K562 (cell line): ENCODE data around the gene DENND6B. TPM values are rescaled to one million over a fixed set of nuclear protein-coding genes. Genes with fewer than 3 reads are reported as not detected.
A peak's percentile ranks its signal among the peaks of the same experiment; 100 is the strongest.

ENCODE experiments used
- CCNT2 ChIP-seq: IDR thresholded peaks from 2 replicates; pipeline ENCODE4 v1.6.1; 2011; ENCODE audit warnings: borderline replicate concordance, low read depth, mild to moderate bottlenecking, moderate library complexity, mixed read lengths, low read length; ENCODE audit not compliant: insufficient read length; ENCODE audit errors: extremely low read depth
- ELF4 ChIP-seq: fragments of 450-650 bp; formaldehyde crosslinking; IDR thresholded peaks from 2 replicates; pipeline ENCODE4 v1.4.0; 2022; ENCODE audit warnings: missing genetic modification characterization
- HCFC1 ChIP-seq: IDR thresholded peaks from 2 replicates; pipeline ENCODE4 v1.6.1; 2012; ENCODE audit warnings: low read depth, low read length, improper control_type of control experiment
- HMGN3 ChIP-seq: IDR thresholded peaks from 2 replicates; pipeline ENCODE4 v1.6.1; 2011; ENCODE audit warnings: borderline replicate concordance, low read depth, mild to moderate bottlenecking, mixed read lengths, low read length; ENCODE audit not compliant: insufficient read length; ENCODE audit errors: extremely low read depth
- KAT7 ChIP-seq: sonication (generic); formaldehyde crosslinking; IDR thresholded peaks from 2 replicates; pipeline ENCODE4 v1.8.0; 2022; ENCODE audit warnings: missing genetic modification reagents, mild to moderate bottlenecking, borderline replicate concordance
- MAZ ChIP-seq, 2 experiments: fragments of 450-650 bp in 1 of 2; sonication (generic) in 1 of 2; formaldehyde crosslinking; IDR thresholded peaks in 1 of 2; conservative IDR thresholded peaks in 1 of 2; 2 replicates each; pipeline versions ENCODE4 v1.4.0 to v1.5.0; 2020; ENCODE audit warnings: mild to moderate bottlenecking in 1 of 2, missing genetic modification reagents in 1 of 2
- SIN3B ChIP-seq: fragments of 450-650 bp; IDR thresholded peaks from 2 replicates; pipeline ENCODE4 v1.6.1; 2017; ENCODE audit warnings: low read depth, mild to moderate bottlenecking, moderate library complexity
- ZC3H11A ChIP-seq: IDR thresholded peaks from 2 replicates; pipeline ENCODE4 v1.6.1; 2012; ENCODE audit warnings: low read depth, low read length, improper control_type of control experiment
- ZFX ChIP-seq: sonication (generic); formaldehyde crosslinking; IDR thresholded peaks from 2 replicates; pipeline ENCODE4 v1.8.0; 2022; ENCODE audit warnings: mild to moderate bottlenecking, missing genetic modification reagents, moderate library complexity
- ZNF444 ChIP-seq: fragments of 250-450 bp; sonication (Bioruptor Pico); IDR thresholded peaks from 2 replicates; pipeline ENCODE4 v1.4.0; 2020; ENCODE audit warnings: mild to moderate bottlenecking, moderate library complexity
- polyA plus RNA-seq, 8 experiments: library from polyadenylated mRNA; depleted of rRNA in 4 of 8; stranded (reverse) in 5 of 8; unstranded in 3 of 8; fragments of >200 nt; fragmentation: Nextera tagmentation in 2 of 8; fragmentation: Illumina TruSeq in 1 of 8; extraction: Ambion mirVana in 2 of 8; extraction: Trizol in 1 of 8; gene quantifications; 2 replicates each; pipeline versions ENCODE4 v1.2.1 to v1.2.3, GENCODE V29; 2011 to 2014; ENCODE audit warnings: inconsistent platforms in 1 of 8, missing spikeins in 1 of 8
- total RNA-seq, 7 experiments: library from RNA; depleted of rRNA in 6 of 7; stranded (reverse); fragments of >200 nt in 6 of 7; fragmentation: Illumina TruSeq in 2 of 7; extraction: Trizol in 2 of 7; gene quantifications; 2 replicates each; pipeline versions ENCODE4 v1.2.1 to v1.2.3, GENCODE V29; 2011 to 2021; ENCODE audit warnings: low replicate concordance in 1 of 7
- TF ChIP-seq, protein P1 (sequence below), 2 experiments: IDR thresholded peaks; 2 replicates each; pipeline ENCODE4 v1.6.1; 2011; ENCODE audit warnings: borderline replicate concordance in 1 of 2, control low read depth in 1 of 2, low read depth in 1 of 2, low read length in 1 of 2, mild to moderate bottlenecking in 1 of 2, mixed read lengths in 1 of 2, moderate library complexity in 1 of 2; ENCODE audit not compliant: insufficient read depth in 1 of 2, insufficient read length in 1 of 2, poor library complexity in 1 of 2, severe bottlenecking in 1 of 2; ENCODE audit errors: extremely low read depth in 1 of 2
- TF ChIP-seq, protein P2 (sequence below), 3 experiments: fragments of 200-800 bp in 1 of 3; sonication (Bioruptor generic) in 1 of 3; sonication (generic) in 1 of 3; formaldehyde crosslinking in 1 of 3; IDR thresholded peaks; 2 replicates each; pipeline versions ENCODE4 v1.6.1 to v1.8.0; 2016 to 2022; ENCODE audit warnings: mild to moderate bottlenecking in 2 of 3, missing compliant biosample characterization in 2 of 3, missing genetic modification characterization in 2 of 3, missing genetic modification reagents in 1 of 3

The DENND6B gene
- total and polyA plus RNA-seq, 9 of the 15 experiments (the other 6 are each of a cell fraction or from before 2014, with no cell fraction given), result 0.07 to 3.7 (median 1.5) TPM

DNA sequence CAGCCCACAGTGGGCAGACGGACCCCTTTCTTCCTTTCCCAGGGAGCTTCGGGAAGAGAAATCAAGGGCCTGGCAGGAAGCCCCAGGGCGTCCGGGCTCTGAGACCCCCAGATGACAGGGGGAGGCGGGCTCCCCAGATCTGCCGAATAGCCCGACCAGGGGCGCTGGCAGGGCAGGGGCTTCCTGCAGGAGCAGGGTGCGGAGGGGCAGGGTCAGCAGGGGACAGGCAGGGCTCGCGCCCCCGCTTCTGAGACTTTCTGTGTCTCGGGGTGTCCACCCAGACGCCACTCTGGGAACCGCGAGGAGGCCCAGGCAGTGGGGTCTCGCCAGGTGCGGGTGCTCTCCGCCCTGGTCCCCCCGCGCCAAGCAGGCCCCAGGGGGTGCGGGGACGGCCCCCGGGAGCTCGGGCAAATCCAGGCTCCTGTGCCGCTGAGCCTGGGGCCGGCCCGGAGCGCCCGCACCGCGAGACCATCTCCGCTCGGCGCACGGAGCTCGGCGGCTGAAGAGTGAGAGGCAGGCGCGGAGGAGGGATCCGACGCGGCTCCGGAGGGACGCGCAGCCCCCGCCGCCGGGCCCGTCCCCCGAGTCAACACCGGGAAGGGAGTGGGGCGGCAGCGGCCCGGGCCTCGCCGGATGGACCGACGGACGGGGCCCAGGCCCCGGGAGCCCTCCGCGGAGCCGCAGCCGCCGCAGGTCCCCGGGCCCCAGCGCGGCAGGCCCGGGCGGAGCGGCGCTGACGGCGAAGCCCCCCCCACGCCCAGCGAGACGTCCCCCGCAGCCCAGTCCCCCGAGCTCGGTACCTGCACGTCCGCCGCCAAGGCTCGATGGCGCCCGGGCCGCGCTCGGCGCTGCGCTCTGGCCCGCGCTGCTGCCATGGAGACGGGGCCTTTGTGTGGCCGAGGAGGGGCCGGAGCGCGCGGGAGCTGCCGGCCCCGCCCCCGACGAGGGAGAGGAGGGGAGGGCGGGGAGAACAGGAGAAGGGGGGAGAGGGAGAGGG is 19.8 kb downstream of the DENND6B start, which contains the start of gene PLXNB2 (continued):
- TF ChIP-seq, protein P1, sequence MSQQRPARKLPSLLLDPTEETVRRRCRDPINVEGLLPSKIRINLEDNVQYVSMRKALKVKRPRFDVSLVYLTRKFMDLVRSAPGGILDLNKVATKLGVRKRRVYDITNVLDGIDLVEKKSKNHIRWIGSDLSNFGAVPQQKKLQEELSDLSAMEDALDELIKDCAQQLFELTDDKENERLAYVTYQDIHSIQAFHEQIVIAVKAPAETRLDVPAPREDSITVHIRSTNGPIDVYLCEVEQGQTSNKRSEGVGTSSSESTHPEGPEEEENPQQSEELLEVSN (IDR thresholded peaks at IDR 0.05; ENCODE audit: borderline replicate concordance in 1 of 2, extremely low read depth in 1 of 2, insufficient read depth in 1 of 2, insufficient read length in 1 of 2, low read depth in 1 of 2, low read length in 1 of 2, poor library complexity in 1 of 2, severe bottlenecking in 1 of 2), result peak in 1 of 2 experiments; percentile 19
- peak; percentile 18 for TF ChIP-seq CCNT2
- TF ChIP-seq ZFX (CRISPR knock-in tag), result peak; percentile 48
- TF ChIP-seq SIN3B, result peak; percentile 32; the same call in 1 of the 2 replicates
- TF ChIP-seq ZNF444 (CRISPR knock-in tag), result peak; percentile 80
- no peak for TF ChIP-seq KAT7
- TF ChIP-seq HCFC1, result no peak
- TF ChIP-seq ZC3H11A, result no peak
- no peak for TF ChIP-seq ELF4 (CRISPR knock-in tag)
- peak in 1 of 2 experiments; percentile 52; a peak in 1 of 4 replicates for TF ChIP-seq MAZ (CRISPR knock-in tag; conservative IDR thresholded peaks at IDR 0.05 in 1 of 2, IDR thresholded peaks at IDR 0.05 in 1 of 2)
- peak; percentile 37 for TF ChIP-seq HMGN3
- TF ChIP-seq, protein P2, sequence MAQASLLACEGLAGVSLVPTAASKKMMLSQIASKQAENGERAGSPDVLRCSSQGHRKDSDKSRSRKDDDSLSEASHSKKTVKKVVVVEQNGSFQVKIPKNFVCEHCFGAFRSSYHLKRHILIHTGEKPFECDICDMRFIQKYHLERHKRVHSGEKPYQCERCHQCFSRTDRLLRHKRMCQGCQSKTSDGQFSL (CRISPR knock-in tag; IDR thresholded peaks at IDR 0.05), result peak; percentile 76
- TF ChIP-seq, protein P2 (tag; IDR thresholded peaks at IDR 0.05), result no peak
